ENCODE measurements around the gene ZNF488.

- no peak for TF ChIP-seq CTCF (IDR thresholded peaks at IDR 0.05)
- TF ChIP-seq EP300 (IDR thresholded peaks at IDR 0.05) = no peak
These were observed 28.2 kb upstream of the ZNF488 start for GRCh38 chr10:47412177-47412730.
